ENCODE measurements around the gene ADCY10.

DNA sequence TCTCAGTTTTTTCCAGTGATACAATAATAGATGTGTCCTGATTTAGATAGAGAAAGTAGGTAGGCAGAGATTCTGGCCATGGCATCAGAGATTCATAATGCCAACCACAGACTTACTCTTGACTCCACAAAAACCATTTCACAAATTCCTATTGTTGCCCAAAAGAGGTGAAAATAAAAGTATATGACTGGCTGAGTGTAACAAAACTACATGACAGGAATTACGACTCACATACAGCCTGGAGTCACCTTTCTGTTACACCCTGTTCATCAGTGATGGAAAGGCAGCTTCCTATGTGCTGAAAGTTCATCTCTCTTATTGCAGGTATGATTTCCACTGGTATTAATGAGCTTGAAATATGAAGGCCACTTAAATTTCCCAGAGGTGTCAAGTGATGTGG is 119.9 kb downstream of the ADCY10 start:
- TF ChIP-seq, protein P1, sequence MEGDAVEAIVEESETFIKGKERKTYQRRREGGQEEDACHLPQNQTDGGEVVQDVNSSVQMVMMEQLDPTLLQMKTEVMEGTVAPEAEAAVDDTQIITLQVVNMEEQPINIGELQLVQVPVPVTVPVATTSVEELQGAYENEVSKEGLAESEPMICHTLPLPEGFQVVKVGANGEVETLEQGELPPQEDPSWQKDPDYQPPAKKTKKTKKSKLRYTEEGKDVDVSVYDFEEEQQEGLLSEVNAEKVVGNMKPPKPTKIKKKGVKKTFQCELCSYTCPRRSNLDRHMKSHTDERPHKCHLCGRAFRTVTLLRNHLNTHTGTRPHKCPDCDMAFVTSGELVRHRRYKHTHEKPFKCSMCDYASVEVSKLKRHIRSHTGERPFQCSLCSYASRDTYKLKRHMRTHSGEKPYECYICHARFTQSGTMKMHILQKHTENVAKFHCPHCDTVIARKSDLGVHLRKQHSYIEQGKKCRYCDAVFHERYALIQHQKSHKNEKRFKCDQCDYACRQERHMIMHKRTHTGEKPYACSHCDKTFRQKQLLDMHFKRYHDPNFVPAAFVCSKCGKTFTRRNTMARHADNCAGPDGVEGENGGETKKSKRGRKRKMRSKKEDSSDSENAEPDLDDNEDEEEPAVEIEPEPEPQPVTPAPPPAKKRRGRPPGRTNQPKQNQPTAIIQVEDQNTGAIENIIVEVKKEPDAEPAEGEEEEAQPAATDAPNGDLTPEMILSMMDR (IDR thresholded peaks at IDR 0.05; ENCODE audit: low read depth, low read length), result no peak
- TF ChIP-seq EZH2phosphoT487 (IDR thresholded peaks at IDR 0.05; ENCODE audit: low read depth), result no peak

Measured in OCI-LY3 (cell line).